Amniotic epithelial cell (primary cell): ENCODE measurements around the gene MTA2.
"Not testable (repeated sequence)": the region's sequence is repeated elsewhere in the genome, so short reads cannot be mapped to it uniquely, and the experiment has no call there.

ENCODE experiments used
- DNase-seq: peaks from one replicate; pipeline ENCODE4 v3.0.0-alpha.2; 2010; ENCODE audit warnings: low read depth

The MTA2 gene

GRCh38 chr11:62592146-62592815, 9.4 kb downstream of the MTA2 start:
- DNase-seq, result no peak

GRCh38 chr11:62591448-62592145, 10.1 kb downstream of the MTA2 start, which contains the start of gene TUT1:
Gene TUT1, minus strand, starts transcription at chr11:62591523. Its CDS starts 38 bp downstream, at chr11:62591485.
- peak; percentile 99 for DNase-seq

GRCh38 chr11:62588966-62589637, 12.6 kb downstream of the MTA2 start:
- no peak for DNase-seq

- not testable (repeated sequence) for DNase-seq
Measured at GRCh38 chr11:62585356-62585755, 16.3 kb downstream of the MTA2 start.

- DNase-seq, result not testable (repeated sequence)
Measured at GRCh38 chr11:62581735-62582134, 19.9 kb downstream of the MTA2 start.

- DNase-seq, result no peak
Measured at GRCh38 chr11:62580959-62581715, 20.5 kb downstream of the MTA2 start.

GRCh38 chr11:62579252-62579651, 22.4 kb downstream of the MTA2 start:
- DNase-seq, result no peak

GRCh38 chr11:62578541-62578940, 23.1 kb downstream of the MTA2 start:
- no peak for DNase-seq

- no peak for DNase-seq
Measured at GRCh38 chr11:62577046-62577714, 24.5 kb downstream of the MTA2 start.

- DNase-seq, result no peak
Measured at GRCh38 chr11:62575837-62576236, 25.8 kb downstream of the MTA2 start.

- DNase-seq, result no peak
Measured at GRCh38 chr11:62575156-62575555, 26.5 kb downstream of the MTA2 start.

GRCh38 chr11:62574363-62575071, 27.1 kb downstream of the MTA2 start:
- peak; percentile 56 for DNase-seq

GRCh38 chr11:62573592-62574362, 27.9 kb downstream of the MTA2 start, which contains the start of gene EEF1G:
Gene EEF1G, minus strand, starts transcription at chr11:62573891. Its CDS starts 49 bp downstream, at chr11:62573842.
- peak; percentile 100 for DNase-seq

- no peak for DNase-seq
Measured at GRCh38 chr11:62573006-62573591, 28.6 kb downstream of the MTA2 start.

- DNase-seq, result no peak
Measured at GRCh38 chr11:62572431-62572830, 29.2 kb downstream of the MTA2 start.

GRCh38 chr11:62571493-62571892, 30.2 kb downstream of the MTA2 start:
- DNase-seq, result not testable (repeated sequence)

- not testable (repeated sequence) for DNase-seq
Measured at GRCh38 chr11:62570903-62571302, 30.8 kb downstream of the MTA2 start.

GRCh38 chr11:62569611-62570010, 32.1 kb downstream of the MTA2 start:
- no peak for DNase-seq

- no peak for DNase-seq
Measured at GRCh38 chr11:62567018-62567633, 34.5 kb downstream of the MTA2 start.
